Esophagus muscularis mucosa (tissue), 4 donors: ENCODE data around the gene RYR1. TPM values are rescaled to one million over a fixed set of nuclear protein-coding genes. Genes with fewer than 3 reads are reported as not detected.

ENCODE experiments used
- DNase-seq: peaks from one replicate; pipeline ENCODE4 v3.0.0-alpha.2; 2017; ENCODE audit errors: extremely low spot score
- H3K27ac ChIP-seq, 4 donors: fragments of 200-600 bp; sonication (generic); replicated peaks in 1 of 4; 1 replicate in 3 of 4; 2 replicates in 1 of 4; pipeline ENCODE4 v1.5.1; 2016 to 2019; ENCODE audit warnings: mild to moderate bottlenecking in 1 of 4
- H3K27me3 ChIP-seq, 4 donors: fragments of 200-600 bp; sonication (generic); one replicate each; pipeline versions ENCODE4 v1.5.1 to v1.6.0; 2016 to 2019
- H3K36me3 ChIP-seq, 4 donors: fragments of 200-600 bp; sonication (generic); one replicate each; pipeline ENCODE4 v1.5.1; 2016 to 2019
- H3K4me1 ChIP-seq, 4 donors: fragments of 200-600 bp; sonication (generic); one replicate each; pipeline ENCODE4 v1.5.1; 2016 to 2019
- H3K4me3 ChIP-seq, 4 donors: fragments of 200-600 bp; sonication (generic); 1 replicate in 2 of 4; 2 replicates in 2 of 4; pipeline ENCODE4 v1.5.1; 2016 to 2019; ENCODE audit warnings: mild to moderate bottlenecking in 4 of 4, moderate library complexity in 1 of 4
- H3K9me3 ChIP-seq, 4 donors: fragments of 200-600 bp; sonication (generic); 1 replicate in 3 of 4; 2 replicates in 1 of 4; pipeline ENCODE4 v1.5.1; 2016 to 2019
- EP300 ChIP-seq: sonication (generic); formaldehyde crosslinking; IDR thresholded peaks from one replicate; pipeline ENCODE4 v1.6.1; 2017; ENCODE audit warnings: antibody characterized with exemption
- POLR2A ChIP-seq: fragments of 450-650 bp; IDR thresholded peaks from one replicate; pipeline ENCODE4 v1.6.1; 2017; ENCODE audit warnings: antibody characterized with exemption, moderate library complexity, mild to moderate bottlenecking, low read depth
- POLR2AphosphoS5 ChIP-seq, 2 donors: sonication (generic); formaldehyde crosslinking; IDR thresholded peaks; one replicate each; pipeline ENCODE4 v1.6.1; 2017; ENCODE audit warnings: antibody characterized with exemption in 2 of 2
- WGBS: methylation state at CpG from one replicate; pipeline ENCODE4 v1.1.5; 2018; 5-methylcytosine and 5-hydroxymethylcytosine counted together
- intact Hi-C: fragments of 100-400 bp; cut with DNase I; formaldehyde crosslinking; loops from one replicate; pipeline ENCODE4 v1.15.1; 2023
- total RNA-seq, 4 donors: library from RNA; depleted of rRNA; stranded (reverse); fragments of >200 nt; gene quantifications; one replicate each; pipeline versions ENCODE4 v1.1.0 to v1.2.1, GENCODE V29; 2016
- TF ChIP-seq, protein P1 (sequence below), 3 experiments: fragments of 200-600 bp in 2 of 3; fragments of 450-650 bp in 1 of 3; sonication (generic) in 2 of 3; IDR thresholded peaks; one replicate each; pipeline ENCODE4 v1.5.1; 2017 to 2019; ENCODE audit warnings: antibody characterized with exemption in 3 of 3, mild to moderate bottlenecking in 2 of 3, moderate library complexity in 1 of 3

The RYR1 gene
- 1 to 10 TPM in 3 of 4 donors, under 1 TPM in 1; 0.99 to 4.0 (median 2.7) TPM for total RNA-seq

- WGBS: 16% methylated on average over 20 of the region's 20 CpGs
- peaks cover 0 to 9% (median 8%) of the 10 kb centered on the region in 4 donors for H3K4me1 ChIP-seq
- intact Hi-C loops: no loop called here
- H3K27me3 ChIP-seq: peaks cover 0 to 55% (median 9%) of the 10 kb centered on the region in 4 donors
- no peak for DNase-seq
- TF ChIP-seq POLR2AphosphoS5 (IDR thresholded peaks at IDR 0.05): no peak
- no peak for TF ChIP-seq POLR2A
- TF ChIP-seq, protein P1, sequence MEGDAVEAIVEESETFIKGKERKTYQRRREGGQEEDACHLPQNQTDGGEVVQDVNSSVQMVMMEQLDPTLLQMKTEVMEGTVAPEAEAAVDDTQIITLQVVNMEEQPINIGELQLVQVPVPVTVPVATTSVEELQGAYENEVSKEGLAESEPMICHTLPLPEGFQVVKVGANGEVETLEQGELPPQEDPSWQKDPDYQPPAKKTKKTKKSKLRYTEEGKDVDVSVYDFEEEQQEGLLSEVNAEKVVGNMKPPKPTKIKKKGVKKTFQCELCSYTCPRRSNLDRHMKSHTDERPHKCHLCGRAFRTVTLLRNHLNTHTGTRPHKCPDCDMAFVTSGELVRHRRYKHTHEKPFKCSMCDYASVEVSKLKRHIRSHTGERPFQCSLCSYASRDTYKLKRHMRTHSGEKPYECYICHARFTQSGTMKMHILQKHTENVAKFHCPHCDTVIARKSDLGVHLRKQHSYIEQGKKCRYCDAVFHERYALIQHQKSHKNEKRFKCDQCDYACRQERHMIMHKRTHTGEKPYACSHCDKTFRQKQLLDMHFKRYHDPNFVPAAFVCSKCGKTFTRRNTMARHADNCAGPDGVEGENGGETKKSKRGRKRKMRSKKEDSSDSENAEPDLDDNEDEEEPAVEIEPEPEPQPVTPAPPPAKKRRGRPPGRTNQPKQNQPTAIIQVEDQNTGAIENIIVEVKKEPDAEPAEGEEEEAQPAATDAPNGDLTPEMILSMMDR (IDR thresholded peaks at IDR 0.05): no peak
- TF ChIP-seq EP300: no peak
- H3K36me3 ChIP-seq: no peaks in the 10 kb centered on the region
- peak within 1 kb of the TSS in 3 of 4 donors; percentile 31 to 38 (median 33) for H3K4me3 ChIP-seq
- no peak within 1 kb of the TSS for H3K27ac ChIP-seq
- H3K9me3 ChIP-seq: no peaks in the 10 kb centered on the region
These were observed at the start of gene RYR1 for GRCh38 chr19:38433268-38433733. Gene RYR1 (plus strand): TSS chr19:38433691. CDS start chr19:38433830, 139 bp downstream.

GRCh38 chr19:38383743-38384142, 49.7 kb upstream of the RYR1 start:
- no peak for DNase-seq
- TF ChIP-seq POLR2AphosphoS5 (IDR thresholded peaks at IDR 0.05): no peak
- no peaks in the 10 kb centered on the region for H3K9me3 ChIP-seq
- H3K4me3 ChIP-seq: no peak overlapping the region
- WGBS: 89% methylated on average over 2 of the region's 2 CpGs
- no peak overlapping the region for H3K27ac ChIP-seq
- peaks cover 43 to 78% (median 77%) of the 10 kb centered on the region in 4 donors for H3K36me3 ChIP-seq
- peaks cover 26 to 34% (median 33%) of the 10 kb centered on the region in 4 donors for H3K4me1 ChIP-seq
- intact Hi-C loops: no loop called here
- peaks cover 0 to 74% (median 4%) of the 10 kb centered on the region in 4 donors for H3K27me3 ChIP-seq

DNA sequence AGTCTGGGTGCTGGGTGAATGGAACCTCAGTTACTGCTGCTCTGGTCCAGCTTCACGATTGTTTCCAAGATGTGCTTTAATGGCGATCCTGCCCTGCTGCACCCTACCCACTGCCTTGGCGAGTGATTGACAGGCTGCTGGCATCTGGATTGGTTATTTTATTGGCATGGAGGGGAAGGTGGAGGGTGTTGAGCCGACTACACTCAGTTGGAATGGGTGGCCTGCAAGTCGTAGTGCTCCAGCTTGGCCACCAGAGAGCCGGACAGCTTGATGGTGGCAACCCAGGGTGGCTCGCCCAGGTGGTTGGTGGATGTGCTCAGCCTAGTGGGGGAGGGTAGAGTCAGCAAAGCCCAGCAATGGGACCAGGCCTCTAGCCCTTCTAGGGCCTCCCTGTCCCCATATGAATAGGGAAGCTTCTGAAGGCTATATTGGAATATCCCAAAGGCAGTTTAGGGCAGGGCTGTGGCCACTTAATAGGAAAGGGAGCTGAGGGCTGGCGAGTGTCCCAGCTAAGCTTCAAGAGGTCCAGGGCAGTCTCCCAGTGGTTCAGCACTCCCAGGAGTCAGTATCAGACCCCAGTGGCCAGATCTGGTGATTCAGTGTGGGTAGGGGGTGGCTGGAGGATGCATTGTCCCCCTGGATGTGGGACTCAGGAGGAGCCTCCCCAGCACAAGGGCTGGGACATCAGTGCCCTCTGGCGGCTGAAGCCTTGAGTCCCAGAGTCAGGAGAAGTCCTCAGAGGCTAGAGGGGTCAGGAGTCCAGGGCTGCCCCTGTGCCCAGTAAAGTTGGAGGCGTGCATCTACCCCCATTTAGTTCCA, 49.1 kb upstream of the RYR1 start:
- TF ChIP-seq, protein P1 (IDR thresholded peaks at IDR 0.05): no peak
- TF ChIP-seq POLR2AphosphoS5 (IDR thresholded peaks at IDR 0.05): no peak
- no peak for TF ChIP-seq POLR2A
- TF ChIP-seq EP300: no peak
- no peaks in the 10 kb centered on the region for H3K9me3 ChIP-seq
- WGBS: 89% methylated on average over 7 of the region's 10 CpGs
- no peak overlapping the region for H3K27ac ChIP-seq
- peaks cover 0 to 80% (median 4%) of the 10 kb centered on the region in 4 donors for H3K27me3 ChIP-seq
- H3K4me3 ChIP-seq: no peak overlapping the region
- DNase-seq: no peak
- H3K36me3 ChIP-seq: peaks cover 38 to 71% (median 70%) of the 10 kb centered on the region in 4 donors
- intact Hi-C loops: no loop called here
- H3K4me1 ChIP-seq: peaks cover 33 to 39% (median 39%) of the 10 kb centered on the region in 4 donors

GRCh38 chr19:38385057-38385803, 48.3 kb upstream of the RYR1 start:
- Histone ChIP-seq H3K4me1 (peaks cover 33 to 46% (median 43%) of the 10 kb centered on the region in 4 donors), H3K27ac (no peak overlapping the region), H3K27me3 (peaks cover 0 to 80% (median 4%) of the 10 kb centered on the region in 4 donors), H3K36me3 (peaks cover 38 to 63% (median 62%) of the 10 kb centered on the region in 4 donors), H3K9me3 (no peaks in the 10 kb centered on the region), H3K4me3 (no peak overlapping the region)
- no peak for DNase-seq
- intact Hi-C loops: no loop called here
- no peak for TF ChIP-seq POLR2A
- TF ChIP-seq, protein P1 (IDR thresholded peaks at IDR 0.05): no peak
- TF ChIP-seq POLR2AphosphoS5 (IDR thresholded peaks at IDR 0.05): no peak
- TF ChIP-seq EP300: no peak
- 77% methylated on average over 32 of the region's 40 CpGs for WGBS

GRCh38 chr19:38385804-38386257, 47.7 kb upstream of the RYR1 start:
- Histone ChIP-seq H3K4me1 (peaks cover 33 to 47% (median 43%) of the 10 kb centered on the region in 4 donors), H3K9me3 (no peaks in the 10 kb centered on the region), H3K36me3 (peaks cover 34 to 57% (median 56%) of the 10 kb centered on the region in 4 donors), H3K27ac (no peak overlapping the region), H3K4me3 (no peak overlapping the region), H3K27me3 (peaks cover 0 to 80% (median 4%) of the 10 kb centered on the region in 4 donors)
- intact Hi-C loops: no loop called here
- no peak for DNase-seq
- WGBS: 69% methylated on average over 40 of the region's 40 CpGs
- TF ChIP-seq, protein P1 (IDR thresholded peaks at IDR 0.05): no peak
- no peak for TF ChIP-seq EP300
- no peak for TF ChIP-seq POLR2A
- no peak for TF ChIP-seq POLR2AphosphoS5 (IDR thresholded peaks at IDR 0.05)
